ENCODE measurements around the gene AOAH. TPM values are rescaled to one million over a fixed set of nuclear protein-coding genes. Genes with fewer than 3 reads are reported as not detected.

Gene AOAH
- polyA plus RNA-seq, 3 donors = 2.5 to 2.9 (median 2.7) TPM

GRCh38 chr7:36567699-36568451 lies 156.4 kb downstream of the AOAH start:
- no peak for DNase-seq (ENCODE audit: low read depth in 3 of 3, low spot score in 2 of 3)

- DNase-seq (ENCODE audit: low read depth in 3 of 3, low spot score in 2 of 3) = no peak
These were observed 158.4 kb downstream of the AOAH start for GRCh38 chr7:36565792-36566356.

GRCh38 chr7:36564489-36564888 lies 159.8 kb downstream of the AOAH start:
- DNase-seq (ENCODE audit: low read depth in 3 of 3, low spot score in 2 of 3) = no peak

- DNase-seq (ENCODE audit: low read depth in 3 of 3, low spot score in 2 of 3) = no peak
These were observed 160.5 kb downstream of the AOAH start for GRCh38 chr7:36563706-36564327.

GRCh38 chr7:36562121-36562520 lies 162.2 kb downstream of the AOAH start:
- DNase-seq (ENCODE audit: low read depth in 3 of 3, low spot score in 2 of 3) = no peak

GRCh38 chr7:36549029-36549428 lies 175.3 kb downstream of the AOAH start:
- DNase-seq (ENCODE audit: low read depth in 3 of 3, low spot score in 2 of 3) = no peak

- DNase-seq (ENCODE audit: low read depth in 3 of 3, low spot score in 2 of 3) = no peak
These were observed 176.9 kb downstream of the AOAH start for GRCh38 chr7:36547416-36547815.

- no peak for DNase-seq (ENCODE audit: low read depth in 3 of 3, low spot score in 2 of 3)
These were observed 178.0 kb downstream of the AOAH start for GRCh38 chr7:36546331-36546730.

- DNase-seq (ENCODE audit: low read depth in 3 of 3, low spot score in 2 of 3) = no peak
These were observed 179.0 kb downstream of the AOAH start for GRCh38 chr7:36545291-36545690.

- no peak for DNase-seq (ENCODE audit: low read depth in 3 of 3, low spot score in 2 of 3)
These were observed 186.2 kb downstream of the AOAH start for GRCh38 chr7:36538126-36538525.

- DNase-seq (ENCODE audit: low read depth in 3 of 3, low spot score in 2 of 3) = no peak
These were observed 188.2 kb downstream of the AOAH start for GRCh38 chr7:36535866-36536664.

- DNase-seq (ENCODE audit: low read depth in 3 of 3, low spot score in 2 of 3) = no peak
These were observed 190.6 kb downstream of the AOAH start for GRCh38 chr7:36533717-36534116.

- DNase-seq (ENCODE audit: low read depth in 3 of 3, low spot score in 2 of 3) = no peak
These were observed 191.3 kb downstream of the AOAH start for GRCh38 chr7:36532981-36533499.

GRCh38 chr7:36531951-36532350 lies 192.3 kb downstream of the AOAH start:
- DNase-seq (ENCODE audit: low read depth in 3 of 3, low spot score in 2 of 3) = no peak

GRCh38 chr7:36530456-36530855 lies 193.8 kb downstream of the AOAH start:
- no peak for DNase-seq (ENCODE audit: low read depth in 3 of 3, low spot score in 2 of 3)

GRCh38 chr7:36527549-36527913 lies 196.8 kb downstream of the AOAH start:
- no peak for DNase-seq (ENCODE audit: low read depth in 3 of 3, low spot score in 2 of 3)

GRCh38 chr7:36526863-36527548 lies 197.3 kb downstream of the AOAH start:
- no peak for DNase-seq (ENCODE audit: low read depth in 3 of 3, low spot score in 2 of 3)

GRCh38 chr7:36523371-36524101 lies 200.8 kb downstream of the AOAH start:
- DNase-seq (ENCODE audit: low read depth in 3 of 3, low spot score in 2 of 3) = no peak

- no peak for DNase-seq (ENCODE audit: low read depth in 3 of 3, low spot score in 2 of 3)
These were observed 201.8 kb downstream of the AOAH start for GRCh38 chr7:36522453-36523007.

- no peak for DNase-seq (ENCODE audit: low read depth in 3 of 3, low spot score in 2 of 3)
These were observed 202.4 kb downstream of the AOAH start for GRCh38 chr7:36521911-36522310.

Data from right renal cortex interstitium (tissue), 3 donors.